Thyroid gland (tissue), 4 donors: ENCODE measurements around the gene GMEB2.

Source experiments
- POLR2A ChIP-seq, 2 donors: fragments of 450-650 bp; IDR thresholded peaks; one replicate each; pipeline ENCODE4 v1.6.1; 2017; ENCODE audit warnings: antibody characterized with exemption in 2 of 2, mild to moderate bottlenecking in 2 of 2, moderate library complexity in 1 of 2
- TF ChIP-seq, protein P1 (sequence below), 6 experiments: fragments of 200-600 bp in 3 of 6; fragments of 450-650 bp in 3 of 6; sonication (generic) in 3 of 6; IDR thresholded peaks; one replicate each; pipeline ENCODE4 v1.5.1; 2016 to 2019; ENCODE audit warnings: antibody characterized with exemption in 6 of 6, mild to moderate bottlenecking in 2 of 6, inconsistent platforms in 1 of 6, moderate library complexity in 1 of 6

DNA sequence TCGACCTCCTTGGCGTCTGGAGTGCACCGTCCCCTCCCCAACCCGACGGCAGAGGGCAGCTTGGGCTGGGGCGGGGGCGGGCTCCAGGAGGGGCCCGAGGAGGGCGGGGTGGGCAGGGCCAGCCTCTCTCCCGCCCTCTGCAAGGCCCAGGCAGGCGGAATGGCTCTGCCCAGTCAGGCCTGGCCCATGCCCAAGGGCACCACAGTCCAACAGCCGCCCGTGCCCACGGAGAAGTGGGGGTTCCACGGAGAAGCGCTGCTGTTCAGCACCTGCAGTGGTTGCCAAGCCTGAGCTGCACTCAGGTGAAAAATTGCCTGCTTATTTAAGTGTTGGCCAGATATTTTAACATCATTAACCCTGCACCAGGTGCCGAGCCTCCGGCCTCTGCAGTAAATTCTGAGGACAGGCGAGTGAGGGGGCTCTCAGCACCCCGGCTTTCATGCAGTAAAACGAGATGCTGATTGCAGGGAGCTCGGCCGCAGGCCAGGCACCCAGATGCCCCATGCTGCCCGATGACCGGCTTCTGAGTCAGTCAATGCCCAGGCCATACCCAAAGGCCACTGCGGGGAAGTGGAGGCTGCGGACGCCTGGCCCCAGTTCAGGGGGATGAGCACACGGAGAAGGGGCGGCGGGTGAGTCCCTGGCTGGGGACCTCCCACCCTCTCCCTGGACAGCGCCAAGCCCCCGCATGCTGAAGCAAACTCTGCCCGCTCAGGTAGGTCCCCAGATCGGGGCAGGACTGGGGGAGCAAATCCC is 79.0 kb downstream of the GMEB2 start, which contains the start of gene SRMS:
- no peak for TF ChIP-seq POLR2A (IDR thresholded peaks at IDR 0.05)
- TF ChIP-seq, protein P1, sequence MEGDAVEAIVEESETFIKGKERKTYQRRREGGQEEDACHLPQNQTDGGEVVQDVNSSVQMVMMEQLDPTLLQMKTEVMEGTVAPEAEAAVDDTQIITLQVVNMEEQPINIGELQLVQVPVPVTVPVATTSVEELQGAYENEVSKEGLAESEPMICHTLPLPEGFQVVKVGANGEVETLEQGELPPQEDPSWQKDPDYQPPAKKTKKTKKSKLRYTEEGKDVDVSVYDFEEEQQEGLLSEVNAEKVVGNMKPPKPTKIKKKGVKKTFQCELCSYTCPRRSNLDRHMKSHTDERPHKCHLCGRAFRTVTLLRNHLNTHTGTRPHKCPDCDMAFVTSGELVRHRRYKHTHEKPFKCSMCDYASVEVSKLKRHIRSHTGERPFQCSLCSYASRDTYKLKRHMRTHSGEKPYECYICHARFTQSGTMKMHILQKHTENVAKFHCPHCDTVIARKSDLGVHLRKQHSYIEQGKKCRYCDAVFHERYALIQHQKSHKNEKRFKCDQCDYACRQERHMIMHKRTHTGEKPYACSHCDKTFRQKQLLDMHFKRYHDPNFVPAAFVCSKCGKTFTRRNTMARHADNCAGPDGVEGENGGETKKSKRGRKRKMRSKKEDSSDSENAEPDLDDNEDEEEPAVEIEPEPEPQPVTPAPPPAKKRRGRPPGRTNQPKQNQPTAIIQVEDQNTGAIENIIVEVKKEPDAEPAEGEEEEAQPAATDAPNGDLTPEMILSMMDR (IDR thresholded peaks at IDR 0.05) = no peak
